Progenitor cell of endocrine pancreas (in vitro differentiated cells): ENCODE data around the gene CCDC69. TPM values are rescaled to one million over a fixed set of nuclear protein-coding genes. Genes with fewer than 3 reads are reported as not detected.

Experiments
- DNase-seq: peaks from one replicate; pipeline ENCODE4 v3.0.0; 2021; ENCODE audit warnings: low spot score; ENCODE audit not compliant: unreplicated experiment
- H3K27ac Mint-ChIP-seq: 2 replicates; pipeline ENCODE4 v1.8.0; 2021; ENCODE audit warnings: mild to moderate bottlenecking, moderate library complexity, mixed read lengths
- H3K27me3 Mint-ChIP-seq: 2 replicates; pipeline ENCODE4 v1.8.0; 2021; ENCODE audit warnings: mixed read lengths
- H3K36me3 Mint-ChIP-seq: 2 replicates; pipeline ENCODE4 v1.8.0; 2022; ENCODE audit warnings: mixed read lengths; ENCODE audit not compliant: insufficient read depth
- H3K4me1 Mint-ChIP-seq: 2 replicates; pipeline ENCODE4 v1.8.0; 2021; ENCODE audit warnings: low read depth, mixed read lengths
- H3K4me3 Mint-ChIP-seq: 2 replicates; pipeline ENCODE4 v1.8.0; 2021; ENCODE audit warnings: low read depth, mild to moderate bottlenecking, moderate library complexity, mixed read lengths
- H3K9me3 Mint-ChIP-seq: 2 replicates; pipeline ENCODE4 v1.8.0; 2021; ENCODE audit warnings: low read depth, mixed read lengths
- CTCF ChIP-seq: fragments of 200-600 bp; sonication (generic); IDR thresholded peaks from one replicate; pipeline ENCODE4 v1.5.0; 2021; ENCODE audit warnings: antibody characterized with exemption, mild to moderate bottlenecking; ENCODE audit not compliant: unreplicated experiment
- total RNA-seq: library from RNA; stranded (reverse); gene quantifications from 2 replicates; pipeline ENCODE4 v1.2.1, GENCODE V29; 2021

Gene CCDC69
- total RNA-seq, 1 donor from 2014 or later = 4.6 TPM

GRCh38 chr5:151162776-151163175, 61.1 kb downstream of the CCDC69 start:
- Mint-ChIP-seq H3K9me3 (no peaks in the 10 kb centered on the region), H3K36me3 (no peaks in the 10 kb centered on the region), H3K4me3 (no peak overlapping the region), H3K27ac (no peak overlapping the region), H3K27me3 (peaks cover 9% of the 10 kb centered on the region), H3K4me1 (peaks cover 17% of the 10 kb centered on the region)
- DNase-seq = no peak
- no peak for TF ChIP-seq CTCF

- Mint-ChIP-seq H3K4me1 (peaks cover 19% of the 10 kb centered on the region), H3K4me3 (no peak overlapping the region)
These were observed 64.1 kb downstream of the CCDC69 start for GRCh38 chr5:151159649-151160373.

GRCh38 chr5:151158287-151158661, 65.6 kb downstream of the CCDC69 start:
- peak overlapping the region; percentile 73 for H3K4me3 Mint-ChIP-seq
- peak overlapping the region; percentile 36 for H3K27ac Mint-ChIP-seq
- no peaks in the 10 kb centered on the region for H3K9me3 Mint-ChIP-seq
- peaks cover 20% of the 10 kb centered on the region for H3K4me1 Mint-ChIP-seq
- no peaks in the 10 kb centered on the region for H3K36me3 Mint-ChIP-seq
- peaks cover 20% of the 10 kb centered on the region for H3K27me3 Mint-ChIP-seq
- no peak for DNase-seq
- no peak for TF ChIP-seq CTCF

More at GRCh38 chr5:151159649-151160373, 64.1 kb downstream of the CCDC69 start:
- H3K27ac Mint-ChIP-seq = no peak overlapping the region
- no peak for TF ChIP-seq CTCF
- H3K36me3 Mint-ChIP-seq = no peaks in the 10 kb centered on the region
- no peak for DNase-seq
- H3K9me3 Mint-ChIP-seq = no peaks in the 10 kb centered on the region
- peaks cover 20% of the 10 kb centered on the region for H3K27me3 Mint-ChIP-seq

GRCh38 chr5:151157426-151158286, 66.2 kb downstream of the CCDC69 start, which contains the start of gene ANXA6:
ANXA6 (minus strand) TSS chr5:151157779; CDS start chr5:151147901, 9,878 bp downstream.
- no peaks in the 10 kb centered on the region for H3K9me3 Mint-ChIP-seq
- H3K36me3 Mint-ChIP-seq = no peaks in the 10 kb centered on the region
- no peak for TF ChIP-seq CTCF
- H3K27me3 Mint-ChIP-seq = peaks cover 20% of the 10 kb centered on the region
- peak within 1 kb of the TSS; percentile 36 for H3K27ac Mint-ChIP-seq
- H3K4me3 Mint-ChIP-seq = peak within 1 kb of the TSS; percentile 73
- peaks cover 20% of the 10 kb centered on the region for H3K4me1 Mint-ChIP-seq
- peak; percentile 42 for DNase-seq

- H3K4me3 Mint-ChIP-seq = peak overlapping the region; percentile 73
- peaks cover 15% of the 10 kb centered on the region for H3K4me1 Mint-ChIP-seq
- H3K9me3 Mint-ChIP-seq = no peaks in the 10 kb centered on the region
- DNase-seq = no peak
- TF ChIP-seq CTCF = peak; percentile 4
- H3K27me3 Mint-ChIP-seq = peaks cover 20% of the 10 kb centered on the region
- H3K36me3 Mint-ChIP-seq = no peaks in the 10 kb centered on the region
- H3K27ac Mint-ChIP-seq = no peak overlapping the region
These were observed 67.1 kb downstream of the CCDC69 start for GRCh38 chr5:151156507-151157420.
